Upper lobe of right lung (tissue), 1 donor: ENCODE results near the gene PKD2L2. TPM values are rescaled to one million over a fixed set of nuclear protein-coding genes. Genes with fewer than 3 reads are reported as not detected.
"Not testable (repeated sequence)": the region's sequence is repeated elsewhere in the genome, so short reads cannot be mapped to it uniquely, and the experiment has no call there.

Experiments
- ATAC-seq: fragments of 200-7000 bp; cut with Tn5 transposase; one replicate; pipeline ENCODE4 v1.9.1; 2020; ENCODE audit warnings: mild to moderate bottlenecking, moderate library complexity
- DNase-seq: peaks from one replicate; pipeline ENCODE4 v3.0.0-alpha.2; 2020
- H3K27ac ChIP-seq: fragments of 200-600 bp; one replicate; pipeline ENCODE4 v1.8.0; 2022
- H3K27me3 ChIP-seq: fragments of 200-600 bp; one replicate; pipeline ENCODE4 v1.8.0; 2022; ENCODE audit warnings: mild to moderate bottlenecking
- H3K36me3 ChIP-seq: fragments of 200-600 bp; one replicate; pipeline ENCODE4 v1.8.0; 2022
- H3K4me1 ChIP-seq: fragments of 200-600 bp; one replicate; pipeline ENCODE4 v1.8.0; 2022
- H3K4me3 ChIP-seq: fragments of 200-600 bp; one replicate; pipeline ENCODE4 v1.8.0; 2022; ENCODE audit warnings: mild to moderate bottlenecking
- H3K9me3 ChIP-seq: fragments of 200-600 bp; one replicate; pipeline ENCODE4 v1.8.0; 2022
- CTCF ChIP-seq: fragments of 200-600 bp; IDR thresholded peaks from one replicate; pipeline ENCODE4 v1.8.0; 2022; ENCODE audit warnings: antibody characterized with exemption
- intact Hi-C: fragments of 100-400 bp; cut with DNase I; formaldehyde crosslinking; loops from one replicate; pipeline ENCODE4 v1.11.0; 2022
- long read RNA-seq: library from polyadenylated mRNA; unstranded; transcript quantifications from one replicate; pipeline ENCODE4 v2.0.0, GENCODE V29; 2021
- total RNA-seq: library from RNA; stranded (reverse); fragmentation: NEBNext Ultra II Directional; extraction: Animal tissue kit (Norgen Biotek cat#: 25700); gene quantifications from one replicate; pipeline ENCODE4 v1.2.1, GENCODE V29; 2021
- donor health status: DM: no; HTN: yes; CAD: no; lungs with severe emphysema.

The PKD2L2 gene
- not detected for total RNA-seq
- long read RNA-seq, partial matches to known transcripts: 0 of 2 reads
- long read RNA-seq, other reads (novel, unspliced or antisense): 2 of 2 reads

- Histone ChIP-seq H3K4me3 (peak within 1 kb of the TSS; percentile 53), H3K4me1 (no peaks in the 10 kb centered on the region), H3K9me3 (no peaks in the 10 kb centered on the region), H3K27me3 (no peaks in the 10 kb centered on the region), H3K36me3 (no peaks in the 10 kb centered on the region), H3K27ac (peak within 1 kb of the TSS; percentile 75)
- DNase-seq (peak; percentile 93), ATAC-seq (peak; percentile 100)
- TF ChIP-seq CTCF: no peak
- intact Hi-C loops: no loop called here
Measured at GRCh38 chr5:137888863-137889759, at the start of gene PKD2L2. TSS of gene PKD2L2 (plus strand) at chr5:137889457. CDS start at chr5:137889492, 35 bp downstream.

- H3K9me3 ChIP-seq: no peaks in the 10 kb centered on the region
- DNase-seq: no peak
- H3K27me3 ChIP-seq: no peaks in the 10 kb centered on the region
- ATAC-seq: no peak
- TF ChIP-seq CTCF: no peak
- no peaks in the 10 kb centered on the region for H3K36me3 ChIP-seq
- no peaks in the 10 kb centered on the region for H3K4me1 ChIP-seq
- intact Hi-C loops: no loop called here
- no peak overlapping the region for H3K4me3 ChIP-seq
- no peak overlapping the region for H3K27ac ChIP-seq
Measured at GRCh38 chr5:137842296-137842695, 47.0 kb upstream of the PKD2L2 start.

GRCh38 chr5:137843676-137844299 is 45.5 kb upstream of the PKD2L2 start:
- Histone ChIP-seq H3K36me3 (no peaks in the 10 kb centered on the region), H3K27ac (no peak overlapping the region), H3K27me3 (no peaks in the 10 kb centered on the region), H3K4me1 (no peaks in the 10 kb centered on the region), H3K4me3 (no peak overlapping the region), H3K9me3 (no peaks in the 10 kb centered on the region)
- DNase-seq (no peak), ATAC-seq (no peak)
- intact Hi-C loops: no loop called here
- no peak for TF ChIP-seq CTCF

GRCh38 chr5:137845472-137845871 is 43.8 kb upstream of the PKD2L2 start:
- Histone ChIP-seq H3K9me3 (no peaks in the 10 kb centered on the region), H3K4me1 (no peaks in the 10 kb centered on the region), H3K36me3 (no peaks in the 10 kb centered on the region), H3K27me3 (no peaks in the 10 kb centered on the region), H3K27ac (no peak overlapping the region), H3K4me3 (no peak overlapping the region)
- intact Hi-C loops: no loop called here
- ATAC-seq (no peak), DNase-seq (no peak)
- no peak for TF ChIP-seq CTCF

- no peak for ATAC-seq
- Histone ChIP-seq H3K27me3 (no peaks in the 10 kb centered on the region), H3K9me3 (no peaks in the 10 kb centered on the region), H3K4me1 (no peaks in the 10 kb centered on the region), H3K36me3 (no peaks in the 10 kb centered on the region), H3K27ac (no peak overlapping the region), H3K4me3 (no peak overlapping the region)
- intact Hi-C loops: no loop called here
- TF ChIP-seq CTCF: no peak
- DNase-seq: no peak
Measured at GRCh38 chr5:137847687-137848086, 41.6 kb upstream of the PKD2L2 start.

- H3K9me3 ChIP-seq, H3K27ac ChIP-seq, DNase-seq, H3K4me3 ChIP-seq, H3K27me3 ChIP-seq, ATAC-seq, intact Hi-C loops, H3K4me1 ChIP-seq, H3K36me3 ChIP-seq: not testable (repeated sequence)
Measured at GRCh38 chr5:137853165-137853564, 36.1 kb upstream of the PKD2L2 start.
